Osteoblast (primary cell): ENCODE results near the gene UCN2. TPM values are rescaled to one million over a fixed set of nuclear protein-coding genes. Genes with fewer than 3 reads are reported as not detected.

ENCODE experiments used
- DNase-seq: peaks from one replicate; pipeline ENCODE4 v3.0.0; 2011; ENCODE audit warnings: low spot score, mixed read lengths; ENCODE audit not compliant: insufficient read length; ENCODE audit errors: missing footprints
- H2AFZ ChIP-seq: 2 replicates; pipeline ENCODE4 v1.6.0; 2011; ENCODE audit warnings: mild to moderate bottlenecking, low read length
- H3K27ac ChIP-seq: 2 replicates; pipeline ENCODE4 v1.5.1; 2011; ENCODE audit warnings: mild to moderate bottlenecking, low read depth, low read length, moderate library complexity
- H3K27me3 ChIP-seq: 2 replicates; pipeline ENCODE4 v1.6.0; 2012; ENCODE audit warnings: mild to moderate bottlenecking, control low read depth, inconsistent platforms, low read length, moderate library complexity; ENCODE audit not compliant: insufficient read depth
- H3K36me3 ChIP-seq: 2 replicates; pipeline ENCODE4 v1.5.1; 2011; ENCODE audit warnings: mild to moderate bottlenecking, low read length, control low read depth, moderate library complexity; ENCODE audit not compliant: insufficient read depth
- H3K4me1 ChIP-seq: 2 replicates; pipeline ENCODE4 v1.5.1; 2011; ENCODE audit warnings: mild to moderate bottlenecking, low read length, control low read depth, moderate library complexity; ENCODE audit not compliant: insufficient read depth
- H3K4me2 ChIP-seq: 2 replicates; pipeline ENCODE4 v1.6.0; 2011; ENCODE audit warnings: mild to moderate bottlenecking, low read length; ENCODE audit not compliant: insufficient read depth
- H3K4me3 ChIP-seq: fragments of 200-600 bp; sonication (generic); 3 replicates; pipeline ENCODE4 v1.5.1; 2012; ENCODE audit warnings: mild to moderate bottlenecking, low read length, inconsistent platforms; ENCODE audit not compliant: insufficient read depth
- H3K79me2 ChIP-seq: 2 replicates; pipeline ENCODE4 v1.6.0; 2012; ENCODE audit warnings: mild to moderate bottlenecking, low read length, control low read depth, inconsistent platforms; ENCODE audit not compliant: insufficient read depth
- H3K9me3 ChIP-seq: 2 replicates; pipeline ENCODE4 v1.5.1; 2011; ENCODE audit warnings: low read depth, low read length, control low read depth
- H4K20me1 ChIP-seq: 2 replicates; pipeline ENCODE4 v1.6.0; 2012; ENCODE audit warnings: mild to moderate bottlenecking, low read length, control low read depth; ENCODE audit not compliant: insufficient read depth
- CTCF ChIP-seq: IDR thresholded peaks from 2 replicates; pipeline ENCODE4 v1.5.1; 2011; ENCODE audit warnings: mild to moderate bottlenecking, low read depth, low read length, moderate library complexity; ENCODE audit errors: extremely low read depth
- total RNA-seq: library from RNA; depleted of rRNA; stranded (reverse); fragments of >200 nt; gene quantifications from 2 replicates; pipeline ENCODE4 v1.2.3, GENCODE V29; 2012

UCN2 gene
- total RNA-seq, 1 donor: 0.72 TPM

- Histone ChIP-seq H4K20me1 (no peaks in the 10 kb centered on the region), H3K4me1 (peaks cover 16% of the 10 kb centered on the region), H3K9me3 (no peaks in the 10 kb centered on the region), H3K4me2 (no peak overlapping the region), H3K36me3 (peaks cover 8% of the 10 kb centered on the region), H3K27ac (no peak overlapping the region), H2AFZ (no peak overlapping the region), H3K4me3 (no peak overlapping the region), H3K79me2 (peaks cover 6% of the 10 kb centered on the region), H3K27me3 (no peaks in the 10 kb centered on the region)
- peak; percentile 93 for DNase-seq
- no peak for TF ChIP-seq CTCF
Observed at GRCh38 chr3:48592519-48593087, 29.0 kb upstream of the UCN2 start.

- no peaks in the 10 kb centered on the region for H3K27me3 ChIP-seq
- H3K27ac ChIP-seq: no peak overlapping the region
- peaks cover 6% of the 10 kb centered on the region for H3K36me3 ChIP-seq
- no peaks in the 10 kb centered on the region for H4K20me1 ChIP-seq
- H2AFZ ChIP-seq: no peak overlapping the region
- peaks cover 16% of the 10 kb centered on the region for H3K4me1 ChIP-seq
- H3K4me3 ChIP-seq: no peak overlapping the region
- H3K9me3 ChIP-seq: no peaks in the 10 kb centered on the region
- H3K4me2 ChIP-seq: no peak overlapping the region
- peaks cover 6% of the 10 kb centered on the region for H3K79me2 ChIP-seq
- no peak for TF ChIP-seq CTCF
- peak; percentile 73 for DNase-seq
Observed at GRCh38 chr3:48591886-48592518, 28.4 kb upstream of the UCN2 start.

- peak; percentile 38 for DNase-seq
- Histone ChIP-seq H2AFZ (no peak overlapping the region), H3K4me3 (no peak overlapping the region), H3K27me3 (no peaks in the 10 kb centered on the region), H3K4me1 (peaks cover 16% of the 10 kb centered on the region), H3K79me2 (peaks cover 6% of the 10 kb centered on the region), H3K4me2 (no peak overlapping the region), H3K36me3 (peaks cover 9% of the 10 kb centered on the region), H4K20me1 (no peaks in the 10 kb centered on the region), H3K27ac (no peak overlapping the region), H3K9me3 (no peaks in the 10 kb centered on the region)
- TF ChIP-seq CTCF: no peak
Observed at GRCh38 chr3:48591436-48591835, 27.9 kb upstream of the UCN2 start.

- Histone ChIP-seq H4K20me1 (no peaks in the 10 kb centered on the region), H3K4me3 (no peak overlapping the region), H3K9me3 (no peaks in the 10 kb centered on the region), H3K27me3 (no peaks in the 10 kb centered on the region), H3K4me2 (no peak overlapping the region), H3K79me2 (no peaks in the 10 kb centered on the region), H3K4me1 (no peaks in the 10 kb centered on the region), H3K36me3 (peaks cover 9% of the 10 kb centered on the region), H3K27ac (no peak overlapping the region), H2AFZ (no peak overlapping the region)
- no peak for DNase-seq
- no peak for TF ChIP-seq CTCF
Observed at GRCh38 chr3:48588230-48588629, 24.6 kb upstream of the UCN2 start.
